ENCODE measurements around the gene LILRB3.
"Not testable (repeated sequence)": the region's sequence is repeated elsewhere in the genome, so short reads cannot be mapped to it uniquely, and the experiment has no call there.

The LILRB3 gene

GRCh38 chr19:54222474-54223276 is at the start of gene LILRB3:
Gene LILRB3, minus strand, starts transcription at chr19:54223007. Its CDS starts 31 bp downstream, at chr19:54222976.
- not testable (repeated sequence) for DNase-seq

- DNase-seq = not testable (repeated sequence)
These were observed 49.4 kb upstream of the LILRB3 start for GRCh38 chr19:54272181-54272580.

GRCh38 chr19:54271587-54271986 is 48.8 kb upstream of the LILRB3 start:
- DNase-seq = not testable (repeated sequence)

GRCh38 chr19:54271106-54271505 is 48.3 kb upstream of the LILRB3 start:
- no peak for DNase-seq

DNA sequence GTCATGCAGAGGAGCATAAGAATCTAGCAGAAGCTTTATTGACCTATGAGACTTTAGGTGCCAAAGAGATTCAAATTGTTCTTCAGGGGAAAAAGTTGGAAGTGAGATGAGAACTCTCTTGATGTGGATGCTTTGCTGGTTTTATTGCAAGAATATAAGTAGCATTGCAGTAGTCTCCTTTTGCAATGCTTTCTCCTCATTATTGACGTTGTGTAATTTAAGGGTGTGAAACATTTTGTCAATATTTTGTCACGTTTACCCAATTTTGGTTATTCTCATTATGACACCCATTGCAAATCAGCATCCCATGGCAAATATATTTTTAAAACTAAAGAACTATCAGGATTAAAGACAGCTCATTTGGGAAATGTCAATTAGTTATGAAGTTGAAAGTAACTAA is 46.1 kb upstream of the LILRB3 start:
- no peak for DNase-seq

GRCh38 chr19:54266133-54266532 is 43.3 kb upstream of the LILRB3 start:
- peak; percentile 59 for DNase-seq

DNA sequence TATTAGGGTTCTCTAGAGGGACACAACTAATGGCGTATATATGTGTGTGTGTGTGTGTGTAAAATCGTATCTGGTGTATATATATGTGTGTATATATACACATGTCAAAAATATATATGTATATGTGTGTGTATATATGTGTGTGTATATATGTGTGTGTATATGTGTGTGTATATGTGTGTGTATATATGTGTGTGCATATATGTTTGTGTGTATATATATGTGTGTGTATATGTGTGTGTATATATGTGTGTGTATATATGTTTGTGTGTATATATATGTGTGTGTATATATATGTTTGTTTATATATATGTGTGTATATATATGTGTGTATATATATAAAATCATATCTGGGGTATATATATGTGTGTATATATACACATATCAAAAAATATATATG is 39.7 kb upstream of the LILRB3 start:
- no peak for DNase-seq

- DNase-seq = no peak
These were observed 39.3 kb upstream of the LILRB3 start for GRCh38 chr19:54262066-54262465.

GRCh38 chr19:54257116-54257480 is 34.3 kb upstream of the LILRB3 start, which contains the start of gene LILRB5:
Gene LILRB5, minus strand, starts transcription at chr19:54257273. Its CDS starts 80 bp downstream, at chr19:54257193.
- DNase-seq = no peak

- no peak for DNase-seq
These were observed 33.7 kb upstream of the LILRB3 start for GRCh38 chr19:54256250-54257115.

GRCh38 chr19:54255105-54255775 is 32.4 kb upstream of the LILRB3 start:
- DNase-seq = no peak

- DNase-seq = no peak
These were observed 31.5 kb upstream of the LILRB3 start for GRCh38 chr19:54254195-54254906.

DNA sequence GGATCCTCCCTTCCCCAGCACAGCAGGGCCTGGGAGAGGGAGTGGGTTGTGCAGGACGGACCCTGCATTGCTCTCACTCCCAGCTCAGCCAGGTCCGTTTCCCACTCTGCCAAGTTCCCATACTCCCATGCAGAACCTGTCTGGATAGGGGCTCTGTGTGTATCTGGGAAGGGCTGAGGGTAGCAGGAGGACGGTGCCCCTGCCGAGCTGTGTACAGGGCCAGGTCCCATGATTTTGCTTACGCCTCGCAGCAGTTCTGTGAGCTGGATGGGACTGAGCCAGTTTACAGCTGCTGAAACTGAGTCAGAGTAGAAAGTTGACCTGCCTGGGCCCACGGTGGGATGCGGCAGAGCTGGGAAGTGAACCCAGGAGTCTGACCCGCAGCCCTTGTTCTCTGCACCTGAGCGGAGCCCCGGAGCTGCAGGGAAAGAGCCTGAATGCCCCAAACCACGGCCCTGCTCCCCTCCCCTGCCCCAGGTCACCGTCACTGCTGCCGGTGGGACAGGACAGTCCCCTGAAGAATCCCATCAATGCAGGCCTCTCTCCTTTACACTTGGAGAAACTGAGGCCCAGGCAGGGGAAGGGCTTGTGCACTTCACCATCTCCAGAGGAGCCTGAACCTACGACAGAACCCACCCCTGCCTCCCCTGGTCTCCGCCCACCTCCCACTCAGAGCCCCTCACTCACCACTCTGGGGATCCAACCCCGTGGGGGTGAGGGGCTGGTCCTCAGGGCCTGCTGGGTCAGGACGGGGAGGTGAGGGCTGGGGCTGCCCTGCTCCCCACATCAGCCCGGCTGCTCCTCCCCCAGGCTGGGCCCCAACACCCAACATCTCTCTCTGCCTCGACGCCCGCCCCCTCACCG is 30.8 kb upstream of the LILRB3 start:
- DNase-seq = no peak

DNA sequence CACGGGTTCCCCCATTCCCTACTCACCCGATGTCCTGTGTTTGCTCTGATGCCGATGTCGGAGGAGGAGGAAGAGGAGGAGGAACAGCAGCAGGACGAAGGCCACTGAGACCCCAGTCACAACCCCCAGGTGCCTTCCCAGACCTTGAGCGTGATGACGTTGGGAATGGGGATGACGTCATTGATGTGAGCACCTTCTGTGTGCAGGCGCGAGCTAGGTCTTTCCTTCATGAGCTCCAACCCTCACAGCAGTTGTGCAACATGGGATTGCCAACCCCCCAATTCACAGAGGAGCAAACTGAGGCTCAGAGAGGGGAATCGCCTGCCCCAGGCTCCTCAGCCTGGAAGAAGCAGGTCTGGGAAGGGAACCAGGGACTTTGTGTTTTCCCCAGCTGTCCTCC is 30.0 kb upstream of the LILRB3 start:
- DNase-seq = no peak

GRCh38 chr19:54252243-54252642 is 29.4 kb upstream of the LILRB3 start:
- DNase-seq = no peak

DNA sequence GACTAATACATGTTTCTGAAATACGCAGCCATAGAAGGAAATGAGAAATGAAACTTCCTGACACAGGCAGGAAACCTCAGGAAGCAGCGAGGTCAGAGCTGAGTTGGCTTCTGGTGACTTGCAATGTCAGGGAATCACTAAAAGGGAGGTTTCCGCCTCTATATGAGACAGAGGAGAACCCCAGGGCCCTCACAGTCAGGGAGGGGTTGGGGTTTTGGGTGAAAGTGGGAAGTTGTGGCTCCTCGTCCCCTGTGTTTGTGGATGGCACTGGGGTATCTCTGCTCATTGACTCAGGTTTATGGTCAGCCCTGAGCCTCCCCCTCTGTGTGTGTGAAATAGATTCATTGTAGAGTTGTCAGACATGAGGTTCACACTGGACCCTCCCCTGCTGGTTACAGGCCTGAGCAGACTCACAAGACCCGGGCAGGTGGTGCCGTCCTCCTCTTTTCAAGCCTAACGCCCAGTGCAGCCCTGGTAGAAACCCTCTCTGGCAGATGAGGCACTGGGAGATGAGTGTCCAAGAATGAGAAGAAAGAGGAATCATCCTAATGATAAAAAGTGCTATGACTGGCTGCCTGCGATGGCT is 25.3 kb upstream of the LILRB3 start:
- peak; percentile 13 for DNase-seq

DNA sequence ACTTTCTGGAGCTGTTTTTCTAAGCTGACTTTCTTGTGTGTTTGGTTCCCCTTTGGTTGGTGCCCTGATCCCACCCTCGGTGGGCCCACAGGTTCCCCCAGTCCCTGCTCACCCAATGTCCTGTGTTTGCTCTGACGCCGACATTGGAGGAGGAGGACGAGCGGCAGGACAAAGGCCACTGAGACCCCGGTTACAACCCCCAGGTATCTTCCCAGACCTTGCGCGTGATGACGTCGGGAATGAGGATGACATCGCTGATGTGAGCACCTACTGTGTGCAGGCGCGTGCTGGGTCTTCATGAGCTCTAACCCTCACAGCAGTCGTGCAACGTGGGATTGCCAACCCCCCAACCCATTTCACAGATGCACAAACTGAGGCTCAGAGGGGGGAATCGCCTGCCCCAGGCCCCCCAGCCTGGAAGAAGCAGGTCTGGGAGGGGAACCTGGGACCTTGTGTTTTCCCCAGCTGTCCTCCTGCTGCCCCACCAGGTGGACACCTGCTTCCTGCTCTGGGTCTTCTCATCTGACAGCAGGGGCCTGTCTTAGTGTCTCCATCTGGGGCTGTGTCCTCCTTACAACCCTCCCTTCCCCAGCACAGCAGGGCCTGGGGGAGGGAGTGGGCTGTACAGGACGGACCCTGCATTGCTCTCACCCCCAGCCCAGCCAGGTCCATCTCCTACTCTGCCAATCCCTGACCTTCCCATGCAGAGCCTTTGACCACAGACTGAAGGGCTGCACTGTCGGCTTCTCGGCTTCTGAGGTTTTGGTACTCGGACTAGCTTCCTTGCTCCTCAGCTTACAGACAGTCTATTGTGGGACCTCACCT is 24.5 kb upstream of the LILRB3 start:
- DNase-seq = no peak

- DNase-seq = no peak
These were observed 23.1 kb upstream of the LILRB3 start for GRCh38 chr19:54245936-54246335.

- not testable (repeated sequence) for DNase-seq
These were observed 21.0 kb upstream of the LILRB3 start for GRCh38 chr19:54243809-54244208.

GRCh38 chr19:54242646-54243045 is 19.8 kb upstream of the LILRB3 start, which contains the start of gene LILRA6:
Gene LILRA6, minus strand, starts transcription at chr19:54242790.
- DNase-seq = not testable (repeated sequence)
